ENCODE measurements around the gene PAGE2B.

DNA sequence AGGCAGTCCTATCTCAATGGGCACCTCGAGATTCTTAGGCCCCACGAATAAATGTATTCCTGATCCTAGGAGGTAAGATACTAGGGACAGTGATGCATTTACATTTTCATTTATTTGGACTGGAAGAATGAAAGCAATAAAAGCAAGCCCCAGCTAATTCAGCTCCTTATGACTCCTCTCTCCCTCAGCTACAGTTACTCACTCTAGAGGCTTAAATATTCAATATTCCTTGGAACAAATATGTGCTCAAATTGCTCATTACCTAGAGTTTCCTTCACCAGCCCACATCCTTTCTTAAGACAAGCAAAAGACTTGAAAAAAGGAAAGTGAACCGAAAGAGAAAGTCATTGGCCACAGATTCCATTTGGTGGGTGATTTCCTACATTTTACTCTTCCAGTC is 27.9 kb downstream of the PAGE2B start:
- TF ChIP-seq, protein P1, sequence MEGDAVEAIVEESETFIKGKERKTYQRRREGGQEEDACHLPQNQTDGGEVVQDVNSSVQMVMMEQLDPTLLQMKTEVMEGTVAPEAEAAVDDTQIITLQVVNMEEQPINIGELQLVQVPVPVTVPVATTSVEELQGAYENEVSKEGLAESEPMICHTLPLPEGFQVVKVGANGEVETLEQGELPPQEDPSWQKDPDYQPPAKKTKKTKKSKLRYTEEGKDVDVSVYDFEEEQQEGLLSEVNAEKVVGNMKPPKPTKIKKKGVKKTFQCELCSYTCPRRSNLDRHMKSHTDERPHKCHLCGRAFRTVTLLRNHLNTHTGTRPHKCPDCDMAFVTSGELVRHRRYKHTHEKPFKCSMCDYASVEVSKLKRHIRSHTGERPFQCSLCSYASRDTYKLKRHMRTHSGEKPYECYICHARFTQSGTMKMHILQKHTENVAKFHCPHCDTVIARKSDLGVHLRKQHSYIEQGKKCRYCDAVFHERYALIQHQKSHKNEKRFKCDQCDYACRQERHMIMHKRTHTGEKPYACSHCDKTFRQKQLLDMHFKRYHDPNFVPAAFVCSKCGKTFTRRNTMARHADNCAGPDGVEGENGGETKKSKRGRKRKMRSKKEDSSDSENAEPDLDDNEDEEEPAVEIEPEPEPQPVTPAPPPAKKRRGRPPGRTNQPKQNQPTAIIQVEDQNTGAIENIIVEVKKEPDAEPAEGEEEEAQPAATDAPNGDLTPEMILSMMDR (IDR thresholded peaks at IDR 0.05): no peak
- TF ChIP-seq POLR2A (IDR thresholded peaks at IDR 0.05) (no peak), POLR2AphosphoS5 (IDR thresholded peaks at IDR 0.05) (no peak)
